BE2C (cell line): ENCODE data around the gene MPC2.

Experiments used
- DNase-seq: peaks from one replicate; pipeline ENCODE4 v3.0.0-alpha.2; 2020
- H3K27me3 ChIP-seq: fragments of 250-450 bp; sonication (Bioruptor Pico); 2 replicates; pipeline ENCODE4 v1.5.1; 2020; ENCODE audit warnings: mild to moderate bottlenecking
- H3K36me3 ChIP-seq: fragments of 250-450 bp; sonication (Bioruptor Pico); 2 replicates; pipeline ENCODE4 v1.5.1; 2020; ENCODE audit warnings: mild to moderate bottlenecking
- H3K4me1 ChIP-seq: fragments of 250-450 bp; sonication (Bioruptor Pico); 2 replicates; pipeline ENCODE4 v1.5.1; 2020
- H3K4me3 ChIP-seq: 2 replicates; pipeline ENCODE4 v1.5.1; 2011; ENCODE audit warnings: low read depth, low read length
- H3K9me3 ChIP-seq: fragments of 250-450 bp; sonication (Bioruptor Pico); 2 replicates; pipeline ENCODE4 v1.5.1; 2020
- TF ChIP-seq, protein P1 (sequence below): IDR thresholded peaks from 2 replicates; pipeline ENCODE4 v1.5.1; 2012; ENCODE audit warnings: mild to moderate bottlenecking, low read depth, low read length

MPC2 gene

DNA sequence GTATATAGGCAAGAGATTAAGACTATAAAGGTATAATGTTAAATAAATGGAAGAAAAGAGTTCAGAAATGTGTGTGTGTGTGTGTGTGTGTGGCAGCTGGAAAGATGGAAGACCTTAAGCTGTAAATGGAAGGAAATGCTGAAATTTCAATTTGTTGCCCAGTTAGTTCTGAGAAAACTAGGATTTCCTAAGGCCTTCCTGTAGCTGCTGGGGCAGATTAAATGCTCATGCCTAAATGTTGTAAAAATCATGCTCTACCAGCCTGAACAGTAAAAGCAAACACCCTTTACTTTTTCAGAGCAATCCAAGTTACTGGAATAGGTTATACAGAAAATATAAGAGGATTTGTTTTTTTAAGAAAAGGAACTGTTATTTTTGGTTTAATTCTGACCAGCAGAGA, 31.2 kb downstream of the MPC2 start:
- no peaks in the 10 kb centered on the region for H3K36me3 ChIP-seq
- H3K4me3 ChIP-seq = no peak overlapping the region
- TF ChIP-seq, protein P1, sequence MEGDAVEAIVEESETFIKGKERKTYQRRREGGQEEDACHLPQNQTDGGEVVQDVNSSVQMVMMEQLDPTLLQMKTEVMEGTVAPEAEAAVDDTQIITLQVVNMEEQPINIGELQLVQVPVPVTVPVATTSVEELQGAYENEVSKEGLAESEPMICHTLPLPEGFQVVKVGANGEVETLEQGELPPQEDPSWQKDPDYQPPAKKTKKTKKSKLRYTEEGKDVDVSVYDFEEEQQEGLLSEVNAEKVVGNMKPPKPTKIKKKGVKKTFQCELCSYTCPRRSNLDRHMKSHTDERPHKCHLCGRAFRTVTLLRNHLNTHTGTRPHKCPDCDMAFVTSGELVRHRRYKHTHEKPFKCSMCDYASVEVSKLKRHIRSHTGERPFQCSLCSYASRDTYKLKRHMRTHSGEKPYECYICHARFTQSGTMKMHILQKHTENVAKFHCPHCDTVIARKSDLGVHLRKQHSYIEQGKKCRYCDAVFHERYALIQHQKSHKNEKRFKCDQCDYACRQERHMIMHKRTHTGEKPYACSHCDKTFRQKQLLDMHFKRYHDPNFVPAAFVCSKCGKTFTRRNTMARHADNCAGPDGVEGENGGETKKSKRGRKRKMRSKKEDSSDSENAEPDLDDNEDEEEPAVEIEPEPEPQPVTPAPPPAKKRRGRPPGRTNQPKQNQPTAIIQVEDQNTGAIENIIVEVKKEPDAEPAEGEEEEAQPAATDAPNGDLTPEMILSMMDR = no peak
- no peaks in the 10 kb centered on the region for H3K4me1 ChIP-seq
- no peaks in the 10 kb centered on the region for H3K27me3 ChIP-seq
- DNase-seq = no peak
- no peaks in the 10 kb centered on the region for H3K9me3 ChIP-seq

DNA sequence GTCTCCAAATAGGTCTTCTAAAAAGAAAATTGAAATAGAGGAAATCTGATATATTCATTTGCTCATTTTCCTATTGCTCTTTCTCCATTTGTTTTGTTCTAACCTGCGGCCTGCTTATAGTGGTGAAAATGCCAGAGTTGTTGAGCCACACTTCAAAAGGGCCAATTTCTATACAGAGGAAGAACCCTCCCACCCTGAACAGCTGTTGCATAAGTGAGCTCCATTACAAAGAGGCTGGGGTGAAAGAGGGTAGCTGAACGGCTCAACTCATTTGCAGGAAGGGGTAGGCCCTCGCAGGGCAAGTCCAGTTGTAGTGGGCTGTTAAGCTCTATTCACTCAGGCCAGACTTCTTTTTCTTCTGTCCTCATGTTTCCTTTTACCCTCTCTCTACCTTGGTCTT, 31.7 kb downstream of the MPC2 start:
- no peak for DNase-seq
- Histone ChIP-seq H3K4me1 (no peaks in the 10 kb centered on the region), H3K4me3 (no peak overlapping the region), H3K27me3 (no peaks in the 10 kb centered on the region), H3K36me3 (no peaks in the 10 kb centered on the region), H3K9me3 (no peaks in the 10 kb centered on the region)
- TF ChIP-seq, protein P1 = no peak

DNA sequence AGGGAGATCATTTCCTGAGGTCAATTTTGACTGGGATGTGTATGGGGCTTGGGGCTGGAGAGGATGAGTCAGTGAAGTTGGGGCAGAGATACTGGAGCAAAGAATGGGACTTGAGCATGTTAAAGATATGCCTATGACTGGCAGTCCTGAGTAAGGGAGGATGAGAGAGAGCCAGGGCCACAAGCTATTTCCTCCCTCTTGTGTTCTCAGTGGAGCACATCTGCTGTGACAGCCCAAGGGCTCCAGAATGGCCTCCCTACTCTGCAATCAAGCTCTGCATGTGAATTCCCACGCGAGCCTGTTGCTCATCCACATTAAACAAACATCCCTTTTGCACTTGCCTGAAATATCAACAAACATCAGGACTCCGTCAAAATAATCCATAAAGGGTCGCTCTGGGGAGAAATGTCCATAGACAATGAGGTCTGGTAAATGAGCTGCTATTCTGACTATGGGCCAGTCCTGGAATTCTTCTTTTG, 32.2 kb downstream of the MPC2 start:
- no peaks in the 10 kb centered on the region for H3K36me3 ChIP-seq
- H3K9me3 ChIP-seq = no peaks in the 10 kb centered on the region
- TF ChIP-seq, protein P1 = no peak
- H3K4me1 ChIP-seq = no peaks in the 10 kb centered on the region
- no peaks in the 10 kb centered on the region for H3K27me3 ChIP-seq
- no peak overlapping the region for H3K4me3 ChIP-seq
- no peak for DNase-seq

- H3K27me3 ChIP-seq = no peaks in the 10 kb centered on the region
- TF ChIP-seq, protein P1 = no peak
- no peaks in the 10 kb centered on the region for H3K9me3 ChIP-seq
- no peaks in the 10 kb centered on the region for H3K36me3 ChIP-seq
- no peak for DNase-seq
- no peak overlapping the region for H3K4me3 ChIP-seq
- no peaks in the 10 kb centered on the region for H3K4me1 ChIP-seq
Observed at GRCh38 chr1:167900907-167901306, 36.0 kb downstream of the MPC2 start.

- Histone ChIP-seq H3K4me3 (no peak overlapping the region), H3K27me3 (no peaks in the 10 kb centered on the region), H3K9me3 (no peaks in the 10 kb centered on the region), H3K4me1 (no peaks in the 10 kb centered on the region), H3K36me3 (no peaks in the 10 kb centered on the region)
- TF ChIP-seq, protein P1 = no peak
- no peak for DNase-seq
Observed at GRCh38 chr1:167899253-167899681, 37.6 kb downstream of the MPC2 start.

GRCh38 chr1:167898578-167899222, 38.2 kb downstream of the MPC2 start:
- TF ChIP-seq, protein P1 = no peak
- H3K36me3 ChIP-seq = no peaks in the 10 kb centered on the region
- H3K9me3 ChIP-seq = no peaks in the 10 kb centered on the region
- H3K27me3 ChIP-seq = no peaks in the 10 kb centered on the region
- H3K4me3 ChIP-seq = no peak overlapping the region
- no peaks in the 10 kb centered on the region for H3K4me1 ChIP-seq
- DNase-seq = no peak
